ENCODE data around the gene ZBTB18.

ZBTB18 gene

GRCh38 chr1:244085891-244086290 lies 34.8 kb downstream of the ZBTB18 start:
- no peak overlapping the region for H3K27ac ChIP-seq
- no peak for DNase-seq (ENCODE audit: low read depth, low spot score)

- no peak for DNase-seq (ENCODE audit: low read depth, low spot score)
- no peak overlapping the region for H3K27ac ChIP-seq
Measured at GRCh38 chr1:244087021-244087560, 36.0 kb downstream of the ZBTB18 start.

- H3K27ac ChIP-seq: no peak overlapping the region
- DNase-seq (ENCODE audit: low read depth, low spot score): no peak
Measured at GRCh38 chr1:244087611-244088010, 36.5 kb downstream of the ZBTB18 start.

DNA sequence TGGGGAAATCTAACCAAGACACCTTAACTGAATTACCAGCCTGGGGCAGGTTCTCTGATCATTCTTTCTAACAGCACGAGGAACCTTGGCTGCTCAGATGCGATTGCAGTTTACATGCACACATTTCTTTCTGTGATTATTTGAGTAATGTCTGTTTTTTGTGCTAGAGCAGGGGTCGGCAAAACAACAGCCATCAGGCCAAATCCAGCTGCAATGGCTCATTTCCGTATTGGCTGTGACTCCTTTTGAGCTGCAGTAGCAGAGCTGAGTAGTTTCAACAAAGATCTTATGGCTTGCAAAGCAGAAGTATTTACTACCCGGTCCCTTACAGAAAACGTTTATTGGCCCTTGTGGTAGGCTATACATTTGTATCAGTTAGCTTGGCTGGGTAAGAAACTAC lies 37.1 kb downstream of the ZBTB18 start:
- no peak overlapping the region for H3K27ac ChIP-seq
- DNase-seq (ENCODE audit: low read depth, low spot score): no peak

DNA sequence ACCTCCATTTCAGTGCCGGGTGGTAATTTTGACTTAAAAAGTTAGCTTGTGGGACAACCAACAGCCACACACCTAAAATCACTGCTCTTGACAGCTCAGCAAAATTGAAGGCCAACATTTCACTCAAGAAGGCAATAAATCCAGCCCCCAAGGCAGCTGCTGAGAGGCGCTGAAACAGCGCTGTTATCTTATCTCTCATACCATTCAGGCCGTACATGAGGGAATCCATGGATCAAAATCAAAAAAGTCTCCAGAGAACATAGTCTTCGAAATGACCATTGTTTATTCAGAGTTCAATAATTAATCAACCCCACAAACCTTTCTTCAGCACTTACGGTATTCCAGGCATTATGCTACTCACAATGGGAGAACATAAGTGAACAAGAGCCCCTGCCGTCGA lies 38.5 kb downstream of the ZBTB18 start:
- H3K27ac ChIP-seq: no peak overlapping the region
- DNase-seq (ENCODE audit: low read depth, low spot score): no peak

- no peak for DNase-seq (ENCODE audit: low read depth, low spot score)
- H3K27ac ChIP-seq: no peak overlapping the region
Measured at GRCh38 chr1:244090645-244091044, 39.6 kb downstream of the ZBTB18 start.

GRCh38 chr1:244092293-244092963 lies 41.3 kb downstream of the ZBTB18 start:
- no peak overlapping the region for H3K27ac ChIP-seq
- no peak for DNase-seq (ENCODE audit: low read depth, low spot score)

- no peak for DNase-seq (ENCODE audit: low read depth, low spot score)
- no peak overlapping the region for H3K27ac ChIP-seq
Measured at GRCh38 chr1:244092964-244093638, 42.0 kb downstream of the ZBTB18 start.

GRCh38 chr1:244094880-244095528 lies 43.9 kb downstream of the ZBTB18 start:
- H3K27ac ChIP-seq: no peak overlapping the region
- no peak for DNase-seq (ENCODE audit: low read depth, low spot score)

DNA sequence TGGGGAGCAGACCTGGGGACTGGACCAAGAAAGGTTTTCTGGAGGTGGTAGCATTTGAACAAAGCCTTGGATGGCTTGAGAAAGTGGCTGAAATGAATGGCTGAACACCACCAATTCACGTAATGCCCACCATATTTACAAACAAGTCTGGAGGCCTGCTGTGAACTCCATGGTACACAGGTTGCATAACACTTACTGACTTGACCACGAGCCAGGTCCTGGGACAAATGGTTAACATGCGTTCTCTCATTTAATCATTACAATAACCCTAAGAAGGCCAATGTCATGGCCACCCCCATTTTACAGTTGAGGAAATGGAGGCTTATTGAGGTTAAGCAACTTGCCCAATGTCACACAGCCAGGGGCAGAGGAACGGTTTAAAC lies 44.4 kb downstream of the ZBTB18 start:
- DNase-seq (ENCODE audit: low read depth, low spot score): no peak
- H3K27ac ChIP-seq: no peak overlapping the region

- H3K27ac ChIP-seq: no peak overlapping the region
- DNase-seq (ENCODE audit: low read depth, low spot score): no peak
Measured at GRCh38 chr1:244096066-244096610, 45.1 kb downstream of the ZBTB18 start.

DNA sequence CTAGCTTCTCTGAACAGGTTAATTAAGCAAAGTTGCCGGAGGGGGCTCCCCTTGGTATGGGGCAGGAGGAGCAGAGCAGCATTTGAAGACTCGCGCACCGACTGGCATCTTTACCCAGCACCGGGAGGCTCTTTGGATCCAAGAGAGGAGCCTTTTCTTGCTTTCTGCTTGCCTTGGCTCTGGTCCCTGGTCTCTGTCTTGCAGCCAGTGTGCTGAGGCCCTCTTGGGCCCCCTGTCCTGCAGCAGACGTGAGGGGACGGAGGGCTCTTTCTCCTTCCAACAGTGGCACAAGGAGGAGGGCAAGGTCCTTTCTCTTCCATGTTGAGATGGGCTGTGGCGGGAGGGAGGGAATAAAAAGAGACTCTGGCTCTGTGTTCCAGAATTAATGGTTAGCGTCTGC lies 45.6 kb downstream of the ZBTB18 start:
- DNase-seq (ENCODE audit: low read depth, low spot score): no peak
- no peak overlapping the region for H3K27ac ChIP-seq

DNA sequence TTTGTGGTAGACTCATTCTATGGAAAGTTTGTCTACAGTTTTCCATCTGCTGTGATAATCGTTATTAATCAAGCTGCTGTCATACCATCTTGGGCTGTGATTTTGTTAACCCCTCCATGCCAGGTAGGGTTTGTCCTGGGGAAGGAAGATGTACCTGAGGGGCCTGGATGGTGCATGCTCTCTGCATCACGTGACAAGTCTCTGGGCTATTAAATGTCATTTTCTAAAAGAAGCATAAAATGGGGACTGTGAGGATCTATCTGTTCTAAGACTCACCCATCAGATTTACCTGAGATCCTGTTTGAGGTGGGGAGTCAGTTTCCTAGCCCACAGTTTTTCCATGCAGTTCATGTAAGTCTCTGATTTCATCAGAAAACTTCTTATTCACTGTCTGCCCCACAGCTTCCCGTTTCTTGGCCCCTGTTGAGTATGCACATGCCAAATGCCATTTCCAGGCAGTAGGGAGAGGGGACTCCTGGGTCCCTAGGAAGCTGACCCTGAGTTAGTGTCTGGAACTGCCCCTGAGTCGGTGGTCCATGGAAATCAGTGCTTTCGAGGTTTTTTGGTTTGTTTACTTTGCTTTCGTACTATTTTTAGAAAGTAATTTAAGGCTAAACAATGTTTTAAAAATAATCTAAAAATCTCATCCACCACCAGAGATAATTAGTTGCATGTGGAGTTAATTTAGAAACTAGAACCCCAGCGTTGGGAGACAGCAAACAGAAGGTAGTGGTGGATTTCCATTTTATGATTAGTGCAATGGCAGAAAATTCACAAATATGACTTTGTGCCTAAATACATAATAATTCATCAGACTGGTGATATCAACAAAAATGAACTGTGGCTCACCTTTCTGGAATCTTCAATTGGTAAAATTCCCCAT lies 46.7 kb downstream of the ZBTB18 start:
- H3K27ac ChIP-seq: no peak overlapping the region
- DNase-seq (ENCODE audit: low read depth, low spot score): no peak

DNA sequence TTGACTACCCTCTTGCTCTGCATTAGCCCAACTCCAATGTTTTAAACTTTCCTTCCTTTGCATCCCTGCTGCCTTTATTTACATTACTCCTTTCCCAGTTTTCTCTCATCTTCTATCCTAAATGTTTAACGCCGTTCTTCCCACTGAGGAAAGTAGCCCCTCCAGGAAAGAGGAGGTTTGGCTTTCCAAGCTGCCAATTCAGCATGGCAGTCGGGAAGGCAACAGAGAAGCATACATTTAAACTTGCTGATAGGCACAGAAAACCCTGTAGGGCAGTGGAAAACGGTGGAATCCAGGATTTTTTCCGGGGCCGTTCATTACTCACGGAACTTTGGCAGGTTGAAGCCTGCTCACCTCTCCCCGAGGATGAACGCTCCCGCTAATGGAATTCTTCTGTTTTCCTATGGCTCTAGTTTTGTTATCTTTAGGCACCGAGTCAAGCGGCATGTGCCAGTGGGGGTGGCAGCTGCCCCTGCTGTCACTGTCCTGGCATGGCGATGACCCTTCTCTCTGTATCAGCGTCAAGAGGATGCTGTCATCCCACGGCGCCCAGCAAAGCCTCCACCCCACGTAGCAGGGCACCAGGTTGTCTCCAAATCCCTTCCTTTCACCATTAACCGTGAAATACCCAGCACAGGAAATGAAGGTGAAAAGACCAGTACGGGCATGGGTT lies 48.3 kb downstream of the ZBTB18 start:
- no peak overlapping the region for H3K27ac ChIP-seq
- no peak for DNase-seq (ENCODE audit: low read depth, low spot score)

DNA sequence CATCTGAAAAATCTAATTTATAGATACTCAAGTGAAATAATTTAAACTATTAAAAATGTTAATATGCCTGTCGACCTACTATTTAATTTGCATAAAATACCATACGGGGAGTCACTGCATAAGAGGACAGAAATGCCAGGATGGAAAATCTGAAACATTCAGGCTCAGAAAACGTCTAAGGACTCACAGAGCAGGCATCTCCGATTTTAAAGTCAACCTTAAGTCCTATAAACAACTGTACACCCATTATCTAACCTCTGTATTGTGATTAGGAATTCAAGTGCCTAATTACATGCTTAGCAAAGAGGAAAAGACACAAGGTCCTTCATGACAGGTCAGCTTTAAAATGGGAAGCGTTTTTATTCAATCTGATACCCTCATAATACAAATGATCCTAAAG lies 49.2 kb downstream of the ZBTB18 start:
- no peak overlapping the region for H3K27ac ChIP-seq
- DNase-seq (ENCODE audit: low read depth, low spot score): no peak

DNA sequence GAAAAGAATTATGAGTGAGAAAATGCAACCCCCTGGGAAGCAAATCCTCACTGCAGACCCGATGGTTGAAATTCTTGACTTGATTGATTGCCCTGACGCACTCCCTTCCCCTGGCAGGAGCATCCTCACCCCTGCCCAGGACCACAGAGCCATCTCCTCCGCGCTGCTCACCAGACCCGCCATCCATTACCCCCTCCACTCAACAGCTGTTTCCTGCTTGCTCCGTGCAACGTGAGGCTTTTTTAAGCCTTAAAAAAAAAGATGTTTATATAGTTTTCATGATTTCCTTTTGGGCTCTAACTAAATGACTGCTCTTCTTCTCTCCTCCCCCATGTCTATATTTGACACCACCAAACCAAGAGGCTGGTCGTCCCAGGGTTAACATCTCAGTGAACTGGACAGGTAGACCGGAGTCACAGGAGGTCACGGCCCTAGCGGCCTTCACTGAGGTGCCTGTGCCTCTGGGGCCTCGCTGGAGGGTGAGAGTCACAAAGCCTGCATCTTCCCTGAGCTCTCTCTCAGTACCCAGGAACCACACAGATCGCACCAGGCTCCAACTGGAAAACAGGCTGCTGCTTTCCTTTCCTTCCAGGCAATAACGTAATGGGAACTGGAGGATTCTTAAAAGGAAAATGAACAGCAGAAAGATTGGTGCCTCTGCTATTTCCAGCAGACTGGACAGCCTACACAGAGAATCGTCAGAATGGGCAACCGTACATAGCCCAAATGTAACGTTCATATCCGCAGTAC lies 49.8 kb downstream of the ZBTB18 start:
- no peak for DNase-seq (ENCODE audit: low read depth, low spot score)
- no peak overlapping the region for H3K27ac ChIP-seq

GRCh38 chr1:244102046-244102445 lies 51.0 kb downstream of the ZBTB18 start:
- no peak for DNase-seq (ENCODE audit: low read depth, low spot score)
- no peak overlapping the region for H3K27ac ChIP-seq

- DNase-seq (ENCODE audit: low read depth, low spot score): no peak
Measured at GRCh38 chr1:244102468-244102867, 51.4 kb downstream of the ZBTB18 start.

More at GRCh38 chr1:244102468-244102867, 51.4 kb downstream of the ZBTB18 start:
- H3K27ac ChIP-seq: no peak overlapping the region
